Suprapubic skin (tissue), 4 donors: Measurements from ENCODE around the gene DLL4. TPM values are rescaled to one million over a fixed set of nuclear protein-coding genes. Genes with fewer than 3 reads are reported as not detected.

Source experiments
- DNase-seq, 2 donors: peaks; one replicate each; pipeline ENCODE4 v3.0.0-alpha.2; 2019; ENCODE audit warnings: low spot score in 2 of 2
- H3K27ac ChIP-seq: fragments of 200-600 bp; sonication (generic); one replicate; pipeline ENCODE4 v1.5.1; 2019
- H3K27me3 ChIP-seq: fragments of 200-600 bp; sonication (generic); one replicate; pipeline ENCODE4 v1.5.1; 2019
- H3K36me3 ChIP-seq: fragments of 200-600 bp; sonication (generic); one replicate; pipeline ENCODE4 v1.5.1; 2019
- H3K4me1 ChIP-seq: fragments of 200-600 bp; sonication (generic); one replicate; pipeline ENCODE4 v1.5.1; 2019
- H3K4me3 ChIP-seq: fragments of 200-600 bp; sonication (generic); one replicate; pipeline ENCODE4 v1.5.1; 2019; ENCODE audit warnings: mild to moderate bottlenecking
- H3K9me3 ChIP-seq: fragments of 200-600 bp; sonication (generic); one replicate; pipeline ENCODE4 v1.5.1; 2019
- EP300 ChIP-seq: sonication (generic); formaldehyde crosslinking; IDR thresholded peaks from one replicate; pipeline ENCODE4 v1.6.1; 2017; ENCODE audit warnings: antibody characterized with exemption
- POLR2A ChIP-seq, 2 donors: fragments of 450-650 bp; IDR thresholded peaks; one replicate each; pipeline ENCODE4 v1.6.1; 2017; ENCODE audit warnings: antibody characterized with exemption in 2 of 2, mild to moderate bottlenecking in 2 of 2, moderate library complexity in 2 of 2
- POLR2AphosphoS5 ChIP-seq, 3 donors: sonication (generic); formaldehyde crosslinking; IDR thresholded peaks; one replicate each; pipeline ENCODE4 v1.6.1; 2017; ENCODE audit warnings: antibody characterized with exemption in 3 of 3
- WGBS: methylation state at CpG from one replicate; pipeline ENCODE4 v1.1.5; 2018; 5-methylcytosine and 5-hydroxymethylcytosine counted together
- total RNA-seq, 4 donors: library from RNA; depleted of rRNA; stranded (reverse); fragments of >200 nt; gene quantifications; one replicate each; pipeline ENCODE4 v1.1.0, GENCODE V29; 2016
- TF ChIP-seq, protein P1 (sequence below), 2 donors: fragments of 200-600 bp in 1 of 2; fragments of 450-650 bp in 1 of 2; sonication (generic) in 1 of 2; IDR thresholded peaks; one replicate each; pipeline ENCODE4 v1.5.1; 2016 to 2019; ENCODE audit warnings: antibody characterized with exemption in 2 of 2, mild to moderate bottlenecking in 1 of 2, moderate library complexity in 1 of 2

Gene DLL4
- total RNA-seq, 4 donors from 2014 or later = 0.47 to 5.3 (median 2.6) TPM

DNA sequence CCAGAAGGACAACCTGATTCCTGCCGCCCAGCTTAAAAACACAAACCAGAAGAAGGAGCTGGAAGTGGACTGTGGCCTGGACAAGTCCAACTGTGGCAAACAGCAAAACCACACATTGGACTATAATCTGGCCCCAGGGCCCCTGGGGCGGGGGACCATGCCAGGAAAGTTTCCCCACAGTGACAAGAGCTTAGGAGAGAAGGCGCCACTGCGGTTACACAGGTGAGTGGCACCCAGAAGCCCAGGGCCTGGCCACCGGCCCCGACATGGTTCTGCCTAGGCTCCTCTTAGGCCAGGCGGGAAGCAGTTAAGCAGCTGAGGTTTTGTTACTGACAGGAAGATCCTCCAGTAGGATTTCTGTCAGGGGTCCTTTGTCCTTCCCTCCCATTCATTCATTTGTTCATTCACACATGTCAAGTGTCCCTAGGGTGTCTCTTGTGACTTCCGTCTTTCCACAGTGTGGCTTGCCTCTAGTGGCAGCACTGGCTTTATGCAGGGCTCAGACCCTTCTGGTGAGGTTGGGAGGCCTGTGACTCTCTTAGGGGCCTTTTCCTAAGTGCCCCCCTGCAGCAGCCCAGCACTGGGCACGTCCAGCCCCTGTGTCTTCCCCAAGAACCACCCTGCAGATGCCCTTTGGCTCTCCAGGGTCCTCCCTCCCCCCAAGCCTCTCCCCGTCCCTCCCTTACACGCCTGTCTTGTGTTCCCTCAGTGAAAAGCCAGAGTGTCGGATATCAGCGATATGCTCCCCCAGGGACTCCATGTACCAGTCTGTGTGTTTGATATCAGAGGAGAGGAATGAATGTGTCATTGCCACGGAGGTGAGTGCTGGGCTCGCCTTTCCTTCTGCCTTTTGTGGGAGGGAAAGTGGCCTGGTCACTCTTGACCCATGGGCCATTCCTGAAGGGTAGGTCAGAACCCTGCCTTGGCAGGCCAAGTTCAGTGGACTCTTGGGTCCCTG lies 7.8 kb downstream of the DLL4 start:
- WGBS = 65% methylated on average over 11 of the region's 15 CpGs
- Histone ChIP-seq H3K4me1 (peaks cover 19% of the 10 kb centered on the region), H3K4me3 (no peak overlapping the region), H3K27me3 (peaks cover 5% of the 10 kb centered on the region), H3K9me3 (no peaks in the 10 kb centered on the region), H3K27ac (no peak overlapping the region), H3K36me3 (no peaks in the 10 kb centered on the region)
- TF ChIP-seq POLR2A (IDR thresholded peaks at IDR 0.05) = no peak
- TF ChIP-seq POLR2AphosphoS5 (IDR thresholded peaks at IDR 0.05) = no peak
- TF ChIP-seq, protein P1, sequence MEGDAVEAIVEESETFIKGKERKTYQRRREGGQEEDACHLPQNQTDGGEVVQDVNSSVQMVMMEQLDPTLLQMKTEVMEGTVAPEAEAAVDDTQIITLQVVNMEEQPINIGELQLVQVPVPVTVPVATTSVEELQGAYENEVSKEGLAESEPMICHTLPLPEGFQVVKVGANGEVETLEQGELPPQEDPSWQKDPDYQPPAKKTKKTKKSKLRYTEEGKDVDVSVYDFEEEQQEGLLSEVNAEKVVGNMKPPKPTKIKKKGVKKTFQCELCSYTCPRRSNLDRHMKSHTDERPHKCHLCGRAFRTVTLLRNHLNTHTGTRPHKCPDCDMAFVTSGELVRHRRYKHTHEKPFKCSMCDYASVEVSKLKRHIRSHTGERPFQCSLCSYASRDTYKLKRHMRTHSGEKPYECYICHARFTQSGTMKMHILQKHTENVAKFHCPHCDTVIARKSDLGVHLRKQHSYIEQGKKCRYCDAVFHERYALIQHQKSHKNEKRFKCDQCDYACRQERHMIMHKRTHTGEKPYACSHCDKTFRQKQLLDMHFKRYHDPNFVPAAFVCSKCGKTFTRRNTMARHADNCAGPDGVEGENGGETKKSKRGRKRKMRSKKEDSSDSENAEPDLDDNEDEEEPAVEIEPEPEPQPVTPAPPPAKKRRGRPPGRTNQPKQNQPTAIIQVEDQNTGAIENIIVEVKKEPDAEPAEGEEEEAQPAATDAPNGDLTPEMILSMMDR (IDR thresholded peaks at IDR 0.05) = no peak
- TF ChIP-seq EP300 = no peak
- no peak for DNase-seq

DNA sequence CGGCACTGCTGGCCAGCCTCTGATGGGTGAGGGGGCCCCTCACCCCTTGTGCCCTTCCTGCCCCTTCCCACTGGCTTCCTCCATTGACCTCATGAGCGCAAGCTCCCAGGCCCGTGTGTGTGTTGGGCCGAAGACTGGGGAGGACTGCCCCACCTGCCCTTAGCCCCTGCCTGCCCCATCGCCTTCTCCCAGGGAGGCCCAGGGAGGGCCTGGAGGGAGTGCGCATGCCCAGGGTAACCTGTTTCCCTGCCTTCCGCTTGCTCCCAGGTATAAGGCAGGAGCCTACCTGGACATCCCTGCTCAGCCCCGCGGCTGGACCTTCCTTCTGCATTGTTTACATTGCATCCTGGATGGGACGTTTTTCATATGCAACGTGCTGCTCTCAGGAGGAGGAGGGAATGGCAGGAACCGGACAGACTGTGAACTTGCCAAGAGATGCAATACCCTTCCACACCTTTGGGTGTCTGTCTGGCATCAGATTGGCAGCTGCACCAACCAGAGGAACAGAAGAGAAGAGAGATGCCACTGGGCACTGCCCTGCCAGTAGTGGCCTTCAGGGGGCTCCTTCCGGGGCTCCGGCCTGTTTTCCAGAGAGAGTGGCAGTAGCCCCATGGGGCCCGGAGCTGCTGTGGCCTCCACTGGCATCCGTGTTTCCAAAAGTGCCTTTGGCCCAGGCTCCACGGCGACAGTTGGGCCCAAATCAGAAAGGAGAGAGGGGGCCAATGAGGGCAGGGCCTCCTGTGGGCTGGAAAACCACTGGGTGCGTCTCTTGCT lies 8.8 kb downstream of the DLL4 start:
- no peak overlapping the region for H3K27ac ChIP-seq
- no peaks in the 10 kb centered on the region for H3K27me3 ChIP-seq
- no peak for TF ChIP-seq POLR2AphosphoS5 (IDR thresholded peaks at IDR 0.05)
- TF ChIP-seq, protein P1 (IDR thresholded peaks at IDR 0.05) = peak in 1 of 2 donors; percentile 26
- no peak for DNase-seq
- WGBS = 53% methylated on average over 9 of the region's 19 CpGs
- H3K4me3 ChIP-seq = no peak overlapping the region
- H3K9me3 ChIP-seq = no peaks in the 10 kb centered on the region
- H3K4me1 ChIP-seq = peaks cover 28% of the 10 kb centered on the region
- no peaks in the 10 kb centered on the region for H3K36me3 ChIP-seq

DNA sequence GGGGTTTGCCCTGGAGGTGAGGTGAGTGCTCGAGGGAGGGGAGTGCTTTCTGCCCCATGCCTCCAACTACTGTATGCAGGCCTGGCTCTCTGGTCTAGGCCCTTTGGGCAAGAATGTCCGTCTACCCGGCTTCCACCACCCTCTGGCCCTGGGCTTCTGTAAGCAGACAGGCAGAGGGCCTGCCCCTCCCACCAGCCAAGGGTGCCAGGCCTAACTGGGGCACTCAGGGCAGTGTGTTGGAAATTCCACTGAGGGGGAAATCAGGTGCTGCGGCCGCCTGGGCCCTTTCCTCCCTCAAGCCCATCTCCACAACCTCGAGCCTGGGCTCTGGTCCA lies 9.4 kb downstream of the DLL4 start:
- no peaks in the 10 kb centered on the region for H3K36me3 ChIP-seq
- TF ChIP-seq, protein P1 (IDR thresholded peaks at IDR 0.05) = no peak
- TF ChIP-seq POLR2A (IDR thresholded peaks at IDR 0.05) (no peak), EP300 (no peak), POLR2AphosphoS5 (IDR thresholded peaks at IDR 0.05) (no peak)
- DNase-seq = no peak
- H3K27ac ChIP-seq = no peak overlapping the region
- H3K9me3 ChIP-seq = no peaks in the 10 kb centered on the region
- peaks cover 29% of the 10 kb centered on the region for H3K4me1 ChIP-seq
- no peaks in the 10 kb centered on the region for H3K27me3 ChIP-seq
- WGBS = 94% methylated on average over 3 of the region's 6 CpGs
- H3K4me3 ChIP-seq = no peak overlapping the region

DNA sequence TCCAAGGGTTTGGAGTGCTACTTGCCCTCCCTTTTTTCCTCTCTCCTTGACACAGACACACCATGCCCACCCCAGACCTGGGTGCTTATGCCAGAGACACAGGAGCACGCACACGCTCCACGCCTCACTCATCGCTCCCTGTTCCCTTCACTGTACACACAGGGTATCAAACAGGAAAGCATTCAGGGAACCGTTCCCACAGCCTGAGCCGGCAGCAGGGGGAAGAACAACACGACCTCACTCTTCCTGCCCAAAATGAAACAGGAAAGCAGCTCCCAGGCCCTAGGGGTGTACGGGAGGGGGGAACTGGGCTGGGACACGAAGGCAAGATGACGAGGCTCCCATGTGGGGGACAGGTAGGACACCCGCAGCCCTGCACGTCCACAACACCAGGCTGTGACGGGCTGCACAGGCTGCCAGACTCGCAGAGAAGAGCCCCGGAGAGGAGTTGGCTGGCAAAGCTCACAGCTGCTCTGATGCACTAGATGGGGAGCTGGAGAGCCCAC lies 11.2 kb downstream of the DLL4 start:
- no peak for DNase-seq
- peak overlapping the region; percentile 89 for H3K27ac ChIP-seq
- H3K4me3 ChIP-seq = peak overlapping the region; percentile 65
- H3K27me3 ChIP-seq = no peaks in the 10 kb centered on the region
- peaks cover 29% of the 10 kb centered on the region for H3K4me1 ChIP-seq
- H3K9me3 ChIP-seq = no peaks in the 10 kb centered on the region
- no peaks in the 10 kb centered on the region for H3K36me3 ChIP-seq
- TF ChIP-seq EP300 (no peak), POLR2A (IDR thresholded peaks at IDR 0.05) (no peak)
- TF ChIP-seq, protein P1 (IDR thresholded peaks at IDR 0.05) = no peak
- WGBS = 50% methylated on average over 12 of the region's 15 CpGs

DNA sequence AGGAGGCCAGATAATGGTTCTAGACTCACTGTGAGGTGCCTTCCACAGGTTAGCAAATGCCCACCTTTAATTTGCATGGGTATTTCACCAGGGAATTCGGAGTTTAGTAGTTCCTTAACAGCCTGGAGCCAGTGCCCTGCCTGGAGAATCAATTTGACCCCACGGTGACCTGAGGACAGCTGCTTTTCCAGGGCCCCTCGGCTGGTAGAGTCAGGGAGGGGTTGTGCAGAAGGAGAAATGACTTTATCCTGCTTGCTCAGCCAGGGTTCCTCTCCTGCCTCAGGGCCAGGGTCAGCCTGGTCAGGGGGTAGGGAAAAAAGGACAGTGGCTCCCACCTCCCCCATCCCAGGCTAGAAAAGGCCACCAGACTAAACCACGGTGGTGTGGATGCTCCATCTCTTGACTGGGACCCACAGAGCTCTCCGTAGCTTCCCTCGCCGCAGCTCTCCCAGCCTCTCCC lies 12.0 kb downstream of the DLL4 start:
- no peaks in the 10 kb centered on the region for H3K27me3 ChIP-seq
- TF ChIP-seq EP300 (no peak), POLR2A (IDR thresholded peaks at IDR 0.05) (no peak), POLR2AphosphoS5 (IDR thresholded peaks at IDR 0.05) (no peak)
- TF ChIP-seq, protein P1 (IDR thresholded peaks at IDR 0.05) = no peak
- peaks cover 29% of the 10 kb centered on the region for H3K4me1 ChIP-seq
- peak overlapping the region; percentile 89 for H3K27ac ChIP-seq
- peak overlapping the region; percentile 65 for H3K4me3 ChIP-seq
- no peak for DNase-seq
- H3K36me3 ChIP-seq = no peaks in the 10 kb centered on the region
- WGBS = 33% methylated on average over 3 of the region's 7 CpGs
- H3K9me3 ChIP-seq = no peaks in the 10 kb centered on the region
